HG03060 (cell line): ENCODE data around the gene INIP.
"Not testable (repeated sequence)": the region's sequence is repeated elsewhere in the genome, so short reads cannot be mapped to it uniquely, and the experiment has no call there.

Experiments used
- ATAC-seq: cut with Tn5 transposase; IDR thresholded peaks from one replicate; pipeline ENCODE4 v1.9.1; 2021; ENCODE audit warnings: low read depth, moderate number of reproducible peaks; ENCODE audit not compliant: unreplicated experiment

INIP gene

DNA sequence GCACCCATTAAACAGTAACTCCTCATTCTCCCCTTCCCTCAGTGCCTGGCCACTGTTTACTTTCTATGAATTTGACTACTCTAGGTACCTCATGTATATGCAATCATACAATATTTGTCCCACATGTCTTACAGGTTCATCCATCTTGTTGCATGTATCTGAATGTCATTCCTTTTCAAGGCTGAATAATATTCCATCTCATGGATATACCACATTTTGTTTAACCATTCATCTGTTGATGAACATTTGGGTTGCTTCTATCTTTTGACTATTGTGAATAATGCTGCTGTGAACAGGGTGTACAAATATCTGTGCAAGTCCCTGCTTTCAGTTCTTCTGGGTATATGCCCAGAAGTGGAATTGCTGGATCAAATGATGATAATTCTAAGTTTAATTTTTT, 40.9 kb downstream of the INIP start:
- ATAC-seq, result no peak

GRCh38 chr9:112673221-112673620, 44.7 kb downstream of the INIP start:
- ATAC-seq, result not testable (repeated sequence)

GRCh38 chr9:112670991-112671625, 46.8 kb downstream of the INIP start:
- ATAC-seq, result no peak

- no peak for ATAC-seq
These were observed 48.6 kb downstream of the INIP start for GRCh38 chr9:112669326-112669725.

GRCh38 chr9:112665347-112665746, 52.6 kb downstream of the INIP start:
- ATAC-seq, result no peak

- ATAC-seq, result no peak
These were observed 53.4 kb downstream of the INIP start for GRCh38 chr9:112664531-112664930.

DNA sequence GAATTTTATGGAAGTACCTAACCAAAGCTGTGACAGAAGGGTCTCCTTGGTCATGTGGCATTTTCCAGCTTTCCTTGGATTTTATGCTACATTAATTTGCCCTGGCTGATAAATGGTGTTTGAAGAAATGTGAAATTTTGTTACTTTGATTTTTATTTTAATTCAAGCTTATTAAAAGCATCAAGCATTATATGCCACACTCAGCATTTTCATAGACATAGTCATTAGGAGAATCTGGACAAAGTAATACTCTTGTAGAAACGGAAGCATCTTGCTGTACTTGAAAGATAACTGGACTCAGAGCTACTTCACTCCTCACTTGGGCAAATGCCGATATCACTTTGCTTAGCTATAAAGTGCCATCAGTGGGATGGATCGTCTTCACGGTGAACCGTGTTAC, 54.2 kb downstream of the INIP start:
- no peak for ATAC-seq

- ATAC-seq, result no peak
These were observed 58.0 kb downstream of the INIP start for GRCh38 chr9:112659906-112660305.

DNA sequence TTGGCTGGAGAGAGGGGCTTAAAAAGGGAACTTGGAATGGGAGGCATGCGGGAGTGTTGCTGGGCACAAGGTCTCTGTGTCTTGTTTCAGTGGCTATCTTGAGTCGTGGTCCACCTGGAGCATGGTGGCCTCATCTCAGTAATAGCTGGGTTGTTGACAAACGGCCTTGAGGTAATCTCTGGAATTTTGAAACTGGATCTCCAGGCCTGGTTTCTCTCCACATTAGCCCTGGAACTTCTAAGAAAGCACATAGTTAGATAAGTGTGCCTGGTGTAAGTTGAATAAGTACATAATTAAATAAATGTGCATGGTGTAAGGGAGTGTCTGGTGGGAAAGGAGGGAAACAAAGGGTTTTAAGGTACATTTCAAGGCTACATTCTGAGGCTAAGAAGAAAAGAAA, 62.2 kb downstream of the INIP start:
- no peak for ATAC-seq

DNA sequence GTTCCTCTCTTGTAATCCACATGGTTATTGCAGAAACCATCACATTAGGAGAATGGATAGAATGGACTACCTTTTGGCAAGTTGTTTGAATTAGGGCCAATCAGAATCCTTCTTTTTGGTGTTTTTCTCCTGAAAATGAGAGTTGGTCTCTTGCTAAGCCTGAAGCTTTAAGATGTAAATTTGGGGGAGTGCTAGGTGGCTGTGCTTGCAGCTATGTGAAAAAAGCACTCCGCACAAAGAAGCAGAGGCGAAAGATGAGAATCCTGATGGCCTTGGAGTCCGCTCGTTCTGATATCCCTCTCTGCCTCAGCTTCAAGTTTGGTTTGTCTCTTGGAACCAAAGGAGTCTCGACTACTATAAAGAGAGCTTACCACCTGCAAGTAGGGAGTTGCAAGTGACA, 63.6 kb downstream of the INIP start:
- ATAC-seq, result no peak

GRCh38 chr9:112648624-112649023, 69.3 kb downstream of the INIP start:
- no peak for ATAC-seq

DNA sequence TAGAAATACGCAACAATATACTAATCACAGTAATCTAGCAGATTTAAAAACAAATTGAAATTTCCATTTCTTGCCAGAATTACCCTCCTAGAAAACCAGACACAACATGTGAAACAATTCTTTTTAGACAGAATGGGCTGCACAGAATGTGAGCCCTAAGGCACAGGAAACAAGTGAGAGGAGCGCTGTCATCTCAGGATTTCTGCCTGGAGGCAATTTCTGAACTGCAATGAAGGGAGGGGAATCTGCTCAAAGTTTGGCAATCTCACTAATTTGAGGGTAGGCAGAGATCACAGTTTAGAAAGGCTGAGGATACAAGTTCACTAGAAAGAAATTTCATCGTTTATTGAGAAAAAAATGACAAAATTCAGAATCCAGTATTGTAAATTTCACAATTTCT, 70.3 kb downstream of the INIP start:
- no peak for ATAC-seq

DNA sequence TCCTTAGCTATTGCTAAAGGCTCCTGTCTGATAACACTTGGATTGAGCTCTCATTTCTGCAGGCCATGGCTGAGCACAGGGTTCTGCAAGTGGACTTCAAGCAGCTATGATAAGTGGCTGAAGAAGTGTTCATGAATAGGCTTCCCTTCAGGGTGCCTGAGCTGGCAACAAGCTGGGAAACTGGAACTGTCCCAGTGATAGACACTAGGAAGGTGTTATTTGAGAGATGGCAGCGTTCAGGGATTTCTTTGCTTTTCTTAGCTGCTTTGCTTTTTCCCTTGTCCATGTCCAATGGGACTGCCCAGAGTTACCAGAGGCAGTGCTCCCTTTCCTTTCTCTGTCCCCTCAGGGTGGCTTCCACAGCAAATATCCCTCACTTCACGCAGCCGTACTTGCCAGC, 75.8 kb downstream of the INIP start:
- no peak for ATAC-seq

- no peak for ATAC-seq
These were observed 77.6 kb downstream of the INIP start for GRCh38 chr9:112640311-112640710.
